Fibroblast of mammary gland (primary cell): ENCODE measurements around the gene TENM4.
A peak's percentile ranks its signal among the peaks of the same experiment; 100 is the strongest.

ENCODE experiments used
- DNase-seq: peaks from one replicate; pipeline ENCODE4 v3.0.0-alpha.2; 2010; ENCODE audit warnings: low read depth
- H3K4me3 ChIP-seq: 2 replicates; pipeline ENCODE4 v1.5.1; 2011; ENCODE audit warnings: low read depth, mild to moderate bottlenecking, low read length, moderate library complexity; ENCODE audit not compliant: control insufficient read depth
- TF ChIP-seq, protein P1 (sequence below): conservative IDR thresholded peaks from 2 replicates; pipeline ENCODE4 v1.5.1; 2011; ENCODE audit warnings: low read depth, low read length, inconsistent platforms; ENCODE audit not compliant: control insufficient read depth, insufficient read depth

TENM4 gene

DNA sequence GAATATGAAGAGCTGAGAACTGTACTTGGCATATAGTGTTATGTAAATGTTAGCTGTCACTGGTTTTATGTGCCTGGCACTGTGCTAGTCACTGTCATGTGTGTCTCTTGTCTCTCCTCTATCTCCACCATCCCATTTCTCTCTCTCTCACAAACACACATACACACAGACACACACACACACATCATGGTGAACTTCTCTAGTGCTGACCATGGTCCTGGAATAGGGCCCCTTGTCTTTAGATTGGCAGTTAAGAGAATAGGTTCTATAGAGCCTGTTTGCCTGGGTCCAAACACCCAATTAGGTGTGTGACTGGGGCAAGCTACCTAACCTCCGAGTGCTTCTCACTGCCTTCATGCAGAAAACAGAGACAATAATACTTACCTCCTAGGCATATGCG is 756.5 kb downstream of the TENM4 start:
- no peak overlapping the region for H3K4me3 ChIP-seq
- TF ChIP-seq, protein P1, sequence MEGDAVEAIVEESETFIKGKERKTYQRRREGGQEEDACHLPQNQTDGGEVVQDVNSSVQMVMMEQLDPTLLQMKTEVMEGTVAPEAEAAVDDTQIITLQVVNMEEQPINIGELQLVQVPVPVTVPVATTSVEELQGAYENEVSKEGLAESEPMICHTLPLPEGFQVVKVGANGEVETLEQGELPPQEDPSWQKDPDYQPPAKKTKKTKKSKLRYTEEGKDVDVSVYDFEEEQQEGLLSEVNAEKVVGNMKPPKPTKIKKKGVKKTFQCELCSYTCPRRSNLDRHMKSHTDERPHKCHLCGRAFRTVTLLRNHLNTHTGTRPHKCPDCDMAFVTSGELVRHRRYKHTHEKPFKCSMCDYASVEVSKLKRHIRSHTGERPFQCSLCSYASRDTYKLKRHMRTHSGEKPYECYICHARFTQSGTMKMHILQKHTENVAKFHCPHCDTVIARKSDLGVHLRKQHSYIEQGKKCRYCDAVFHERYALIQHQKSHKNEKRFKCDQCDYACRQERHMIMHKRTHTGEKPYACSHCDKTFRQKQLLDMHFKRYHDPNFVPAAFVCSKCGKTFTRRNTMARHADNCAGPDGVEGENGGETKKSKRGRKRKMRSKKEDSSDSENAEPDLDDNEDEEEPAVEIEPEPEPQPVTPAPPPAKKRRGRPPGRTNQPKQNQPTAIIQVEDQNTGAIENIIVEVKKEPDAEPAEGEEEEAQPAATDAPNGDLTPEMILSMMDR = no peak
- DNase-seq = peak; percentile 3

DNA sequence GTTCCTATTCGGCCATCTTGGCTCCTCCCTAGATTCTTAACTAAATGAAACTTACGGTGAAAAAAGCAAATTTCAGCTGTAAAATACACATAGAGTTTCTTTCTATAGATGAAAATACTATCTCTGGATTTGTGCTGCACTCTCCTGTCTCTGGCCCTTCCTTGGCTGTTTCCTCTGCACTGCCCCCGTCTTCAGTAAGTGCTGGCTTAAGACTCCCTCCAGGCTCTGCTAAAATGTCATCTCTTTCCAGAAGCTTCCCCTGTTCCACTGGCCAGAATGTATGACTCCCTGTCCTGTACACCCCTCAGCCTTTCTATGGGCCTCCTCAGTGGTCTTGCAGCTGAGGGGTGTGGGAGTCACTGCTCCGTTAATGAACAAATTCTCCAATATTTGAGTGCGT is 757.1 kb downstream of the TENM4 start:
- no peak for DNase-seq
- TF ChIP-seq, protein P1 = no peak
- no peak overlapping the region for H3K4me3 ChIP-seq

DNA sequence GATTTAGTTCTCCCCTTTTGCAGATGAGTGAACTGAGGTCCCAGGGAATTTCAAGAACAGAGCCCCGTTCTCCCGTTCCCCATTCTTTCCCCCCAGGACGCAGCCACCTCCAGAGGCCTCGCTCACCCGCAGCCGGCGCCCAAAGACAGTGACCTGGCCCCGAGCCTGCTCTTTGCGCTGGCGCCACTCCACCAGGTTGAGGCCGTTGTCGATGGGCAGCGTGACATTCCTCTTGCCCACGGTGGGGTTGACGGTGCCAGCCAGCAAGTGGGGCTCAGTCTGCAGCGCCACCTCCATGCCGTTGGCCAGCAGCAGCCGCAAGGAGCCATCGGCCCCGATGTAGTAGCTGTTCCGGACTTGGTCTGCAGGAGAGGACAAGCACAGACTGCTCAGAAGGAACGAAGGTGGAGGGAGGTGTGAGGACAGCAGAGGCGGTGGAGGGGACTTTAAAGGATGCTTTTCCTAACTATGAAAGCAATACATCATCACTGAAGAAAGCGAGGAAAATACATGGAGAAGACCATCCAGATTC is 764.7 kb downstream of the TENM4 start:
- DNase-seq = no peak
- H3K4me3 ChIP-seq = no peak overlapping the region
- TF ChIP-seq, protein P1 = no peak

DNA sequence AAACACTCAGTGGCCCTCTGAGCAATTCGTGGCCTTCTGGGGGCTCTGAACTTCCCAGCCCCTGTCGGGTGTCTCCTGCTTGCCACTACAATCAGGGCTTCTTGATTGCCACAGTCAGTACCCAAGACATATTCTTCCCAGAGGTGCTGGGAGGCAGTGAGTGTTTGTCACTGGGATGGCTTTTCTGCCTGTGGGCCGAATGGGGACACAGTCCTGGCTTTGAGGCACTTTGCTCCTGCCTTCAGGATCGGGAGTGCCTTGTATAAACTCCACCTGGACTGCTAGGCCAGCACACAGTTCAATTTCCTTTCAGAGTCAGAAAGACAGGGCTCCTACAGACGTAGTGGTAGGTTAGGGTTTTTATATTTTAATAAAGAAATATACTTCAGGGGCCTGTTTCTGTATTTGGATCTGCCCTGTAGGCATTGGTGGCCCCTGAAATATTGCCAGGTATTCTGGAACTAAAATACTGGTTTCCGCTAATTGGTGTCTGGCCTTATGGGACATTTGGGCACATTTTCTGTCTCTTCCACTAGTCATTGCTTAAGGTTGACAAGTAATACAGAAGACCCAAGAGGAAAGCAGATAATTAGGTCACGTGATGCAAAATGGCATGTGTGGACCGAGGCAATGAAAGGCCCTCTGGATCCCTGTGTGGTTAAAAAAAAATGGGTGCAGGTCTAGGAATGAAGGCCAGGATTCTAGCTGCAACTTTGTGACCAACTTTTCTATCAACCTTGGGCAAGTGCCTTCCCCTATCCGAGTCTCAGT is 767.8 kb downstream of the TENM4 start:
- TF ChIP-seq, protein P1 = no peak
- no peak for DNase-seq
- no peak overlapping the region for H3K4me3 ChIP-seq

DNA sequence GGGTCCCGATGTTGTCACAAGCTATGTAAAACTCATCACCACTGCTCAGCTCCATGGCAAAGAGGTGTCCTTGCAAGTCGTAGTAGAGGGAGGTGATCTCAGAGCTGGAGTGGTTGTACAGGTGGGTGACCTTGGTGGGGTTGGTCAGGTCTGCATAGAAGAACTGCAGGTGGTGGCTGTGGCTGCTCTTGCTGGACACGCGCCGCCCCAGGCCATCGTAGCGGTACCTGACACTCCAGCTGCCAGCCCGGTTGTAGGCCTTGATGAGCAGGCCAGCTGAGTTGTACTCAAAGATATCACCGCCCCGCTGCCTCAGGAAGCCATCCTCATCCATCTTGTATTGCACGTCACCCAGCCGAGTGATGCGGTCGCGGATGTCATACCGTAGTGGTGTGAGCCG is 771.6 kb downstream of the TENM4 start:
- H3K4me3 ChIP-seq = no peak overlapping the region
- TF ChIP-seq, protein P1 = no peak

DNA sequence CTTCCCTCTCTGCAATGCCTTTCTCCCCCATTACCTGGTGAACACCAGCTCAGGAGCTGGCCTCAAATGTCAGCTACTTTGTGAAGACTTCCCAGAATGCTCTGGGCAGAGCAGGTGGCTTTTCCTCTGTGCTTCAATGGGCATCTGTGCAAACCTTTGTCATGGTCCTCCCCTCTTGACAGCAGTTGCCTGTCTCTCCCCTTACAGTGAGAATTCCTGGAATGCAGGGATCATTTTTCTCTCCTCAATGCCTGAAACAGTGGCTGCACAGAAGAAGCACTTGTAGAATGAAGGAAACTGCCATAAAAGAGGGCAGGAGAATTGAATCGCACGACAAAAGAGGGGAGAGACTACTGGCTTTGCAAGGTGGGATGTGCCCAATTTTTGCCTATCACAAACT is 773.4 kb downstream of the TENM4 start:
- H3K4me3 ChIP-seq = no peak overlapping the region
- DNase-seq = no peak
- TF ChIP-seq, protein P1 = no peak

More for the DNA sequence above, 771.6 kb downstream of the TENM4 start:
- no peak for DNase-seq
